Prostate gland (tissue), 2 donors: ENCODE results near the gene NMUR1. TPM values are rescaled to one million over a fixed set of nuclear protein-coding genes. Genes with fewer than 3 reads are reported as not detected.

Experiments used
- DNase-seq: peaks from one replicate; pipeline ENCODE4 v3.0.0-alpha.2; 2019; ENCODE audit warnings: low spot score
- H3K27ac ChIP-seq, 2 donors: fragments of 200-600 bp; sonication (generic); 2 replicates each; pipeline ENCODE4 v1.5.1; 2017 to 2019
- H3K27me3 ChIP-seq: fragments of 200-600 bp; sonication (generic); replicated peaks from 2 replicates; pipeline ENCODE4 v1.5.1; 2019; ENCODE audit not compliant: insufficient read depth
- H3K36me3 ChIP-seq, 2 donors: fragments of 200-600 bp; sonication (generic); 1 replicate in 1 of 2; 2 replicates in 1 of 2; pipeline versions ENCODE4 v1.5.1 to v1.8.1; 2017 to 2019
- H3K4me1 ChIP-seq: fragments of 200-600 bp; sonication (generic); replicated peaks from 2 replicates; pipeline ENCODE4 v1.5.1; 2019
- H3K4me3 ChIP-seq, 2 donors: fragments of 200-600 bp; sonication (generic); 2 replicates each; pipeline ENCODE4 v1.5.1; 2017 to 2019
- H3K9me3 ChIP-seq: fragments of 200-600 bp; sonication (generic); 2 replicates; pipeline ENCODE4 v1.5.1; 2017
- POLR2A ChIP-seq: fragments of 450-650 bp; IDR thresholded peaks from one replicate; pipeline ENCODE4 v1.6.1; 2016; ENCODE audit warnings: antibody characterized with exemption, mild to moderate bottlenecking
- POLR2AphosphoS5 ChIP-seq: sonication (generic); formaldehyde crosslinking; IDR thresholded peaks from one replicate; pipeline ENCODE4 v1.6.1; 2017; ENCODE audit warnings: antibody characterized with exemption
- WGBS: methylation state at CpG from one replicate; pipeline ENCODE4 v1.1.5; 2018; 5-methylcytosine and 5-hydroxymethylcytosine counted together
- intact Hi-C: fragments of 100-400 bp; cut with DNase I; formaldehyde crosslinking; loops from one replicate; pipeline ENCODE4 v1.14.2; 2022
- total RNA-seq, 2 donors: library from RNA; depleted of rRNA; stranded (reverse); fragments of >200 nt; gene quantifications; one replicate each; pipeline ENCODE4 v1.1.0, GENCODE V29; 2016
- TF ChIP-seq, protein P1 (sequence below), 4 experiments: fragments of 200-600 bp in 2 of 4; fragments of 450-650 bp in 2 of 4; sonication (generic) in 2 of 4; IDR thresholded peaks; 1 replicate in 3 of 4; 2 replicates in 1 of 4; pipeline ENCODE4 v1.5.1; 2016 to 2019; ENCODE audit warnings: antibody characterized with exemption in 4 of 4, mild to moderate bottlenecking in 2 of 4, moderate library complexity in 2 of 4

Gene NMUR1
- total RNA-seq, 2 donors from 2014 or later, result 1.1 to 4.3 TPM

- no peaks in the 10 kb centered on the region for H3K36me3 ChIP-seq
- TF ChIP-seq, protein P1, sequence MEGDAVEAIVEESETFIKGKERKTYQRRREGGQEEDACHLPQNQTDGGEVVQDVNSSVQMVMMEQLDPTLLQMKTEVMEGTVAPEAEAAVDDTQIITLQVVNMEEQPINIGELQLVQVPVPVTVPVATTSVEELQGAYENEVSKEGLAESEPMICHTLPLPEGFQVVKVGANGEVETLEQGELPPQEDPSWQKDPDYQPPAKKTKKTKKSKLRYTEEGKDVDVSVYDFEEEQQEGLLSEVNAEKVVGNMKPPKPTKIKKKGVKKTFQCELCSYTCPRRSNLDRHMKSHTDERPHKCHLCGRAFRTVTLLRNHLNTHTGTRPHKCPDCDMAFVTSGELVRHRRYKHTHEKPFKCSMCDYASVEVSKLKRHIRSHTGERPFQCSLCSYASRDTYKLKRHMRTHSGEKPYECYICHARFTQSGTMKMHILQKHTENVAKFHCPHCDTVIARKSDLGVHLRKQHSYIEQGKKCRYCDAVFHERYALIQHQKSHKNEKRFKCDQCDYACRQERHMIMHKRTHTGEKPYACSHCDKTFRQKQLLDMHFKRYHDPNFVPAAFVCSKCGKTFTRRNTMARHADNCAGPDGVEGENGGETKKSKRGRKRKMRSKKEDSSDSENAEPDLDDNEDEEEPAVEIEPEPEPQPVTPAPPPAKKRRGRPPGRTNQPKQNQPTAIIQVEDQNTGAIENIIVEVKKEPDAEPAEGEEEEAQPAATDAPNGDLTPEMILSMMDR (IDR thresholded peaks at IDR 0.05), result no peak
- no peak for TF ChIP-seq POLR2A
- no peak for TF ChIP-seq POLR2AphosphoS5
- no peaks in the 10 kb centered on the region for H3K27me3 ChIP-seq
- no peak overlapping the region for H3K4me3 ChIP-seq
- intact Hi-C loops, result no loop called here
- H3K4me1 ChIP-seq, result no peaks in the 10 kb centered on the region
- no peak overlapping the region for H3K27ac ChIP-seq
- no peaks in the 10 kb centered on the region for H3K9me3 ChIP-seq
- no peak for DNase-seq
These were observed 27.6 kb downstream of the NMUR1 start for GRCh38 chr2:231502596-231502995.

DNA sequence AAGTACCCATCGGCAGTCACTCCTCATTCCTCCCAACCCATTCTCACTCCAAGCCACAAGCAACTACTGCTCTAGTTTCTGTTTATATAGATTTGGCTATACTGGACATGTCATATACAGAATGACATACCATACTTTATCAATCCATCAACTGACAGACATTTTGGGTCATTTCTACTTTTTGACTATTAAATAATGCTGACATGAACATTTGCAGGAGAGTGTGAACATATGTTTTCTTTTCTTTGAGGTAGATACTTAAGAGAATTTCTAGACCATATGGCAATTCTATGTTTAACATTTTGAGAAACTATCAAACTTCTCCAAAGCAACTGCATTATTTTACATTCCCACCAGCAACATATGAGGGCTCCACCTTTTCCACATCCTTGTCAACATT, 32.6 kb downstream of the NMUR1 start:
- TF ChIP-seq POLR2A, result no peak
- no peak for TF ChIP-seq POLR2AphosphoS5
- TF ChIP-seq, protein P1 (IDR thresholded peaks at IDR 0.05), result no peak
- DNase-seq, result no peak
- Histone ChIP-seq H3K27ac (no peak overlapping the region), H3K9me3 (no peaks in the 10 kb centered on the region), H3K27me3 (no peaks in the 10 kb centered on the region), H3K4me1 (no peaks in the 10 kb centered on the region), H3K4me3 (no peak overlapping the region), H3K36me3 (no peaks in the 10 kb centered on the region)
- intact Hi-C loops, result no loop called here
- WGBS, result 63% methylated on average over 1 of the region's 1 CpG

DNA sequence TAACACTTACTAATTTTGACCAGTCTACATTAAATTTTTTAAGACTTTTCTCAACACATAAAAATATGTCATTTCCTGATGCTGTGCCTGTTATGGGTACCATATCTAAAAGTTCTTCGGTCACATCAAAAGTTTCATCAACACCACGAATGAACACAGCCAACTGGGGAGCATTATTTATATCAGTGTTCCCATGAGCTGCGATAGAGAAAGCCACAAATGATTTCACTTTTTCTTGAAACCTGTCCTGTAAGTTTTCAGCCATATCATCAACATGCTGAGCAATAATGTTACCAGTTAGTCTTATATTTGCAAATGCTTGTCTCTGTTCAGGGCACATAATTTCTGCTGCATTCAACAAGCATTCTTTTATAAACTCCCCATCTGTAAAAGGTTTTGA, 35.6 kb downstream of the NMUR1 start:
- Histone ChIP-seq H3K9me3 (no peaks in the 10 kb centered on the region), H3K4me1 (no peaks in the 10 kb centered on the region), H3K4me3 (no peak overlapping the region), H3K27me3 (no peaks in the 10 kb centered on the region), H3K27ac (no peak overlapping the region), H3K36me3 (no peaks in the 10 kb centered on the region)
- DNase-seq, result no peak
- TF ChIP-seq, protein P1 (IDR thresholded peaks at IDR 0.05), result no peak
- TF ChIP-seq POLR2A, result no peak
- no peak for TF ChIP-seq POLR2AphosphoS5
- WGBS, result 80% methylated on average over 3 of the region's 3 CpGs
- intact Hi-C loops, result no loop called here

- 88% methylated on average over 7 of the region's 7 CpGs for WGBS
- Histone ChIP-seq H3K4me1 (no peaks in the 10 kb centered on the region), H3K27me3 (no peaks in the 10 kb centered on the region), H3K27ac (no peak overlapping the region), H3K4me3 (no peak overlapping the region), H3K36me3 (no peaks in the 10 kb centered on the region), H3K9me3 (no peaks in the 10 kb centered on the region)
- TF ChIP-seq, protein P1 (IDR thresholded peaks at IDR 0.05), result no peak
- TF ChIP-seq POLR2AphosphoS5 (no peak), POLR2A (no peak)
- DNase-seq, result no peak
- intact Hi-C loops, result no loop called here
These were observed 39.4 kb downstream of the NMUR1 start for GRCh38 chr2:231490801-231491200.

DNA sequence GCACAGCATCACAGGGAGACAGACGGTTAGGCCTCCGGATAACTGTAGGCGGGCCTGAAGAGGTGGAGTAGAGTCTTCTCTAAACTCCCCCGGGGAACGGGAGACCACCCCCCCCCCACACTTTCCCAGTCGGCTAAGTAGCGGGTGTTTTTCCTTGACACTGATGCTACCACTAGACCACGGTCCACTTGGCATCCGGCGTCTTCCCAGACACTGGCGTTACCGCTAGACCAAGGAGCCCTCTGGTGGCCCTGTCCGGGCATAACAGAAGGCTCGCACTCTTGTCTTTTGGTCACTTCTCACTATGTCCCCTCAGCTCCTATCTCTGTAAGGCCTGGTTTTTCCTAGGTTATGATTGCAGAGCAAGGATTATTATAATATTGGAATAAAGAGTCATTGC, 40.3 kb downstream of the NMUR1 start:
- Histone ChIP-seq H3K36me3 (no peaks in the 10 kb centered on the region), H3K27me3 (no peaks in the 10 kb centered on the region), H3K27ac (no peak overlapping the region), H3K9me3 (no peaks in the 10 kb centered on the region), H3K4me1 (no peaks in the 10 kb centered on the region), H3K4me3 (no peak overlapping the region)
- 92% methylated on average over 14 of the region's 14 CpGs for WGBS
- no peak for DNase-seq
- intact Hi-C loops, result no loop called here
- no peak for TF ChIP-seq POLR2AphosphoS5
